ENCODE data around the gene VAPB. TPM values are rescaled to one million over a fixed set of nuclear protein-coding genes. Genes with fewer than 3 reads are reported as not detected.

The VAPB gene
- total and polyA plus RNA-seq, 10 of the 15 experiments (the other 5 are each of a cell fraction or from before 2014, with no cell fraction given), result 3.2 to 28.6 (median 20.5) TPM

DNA sequence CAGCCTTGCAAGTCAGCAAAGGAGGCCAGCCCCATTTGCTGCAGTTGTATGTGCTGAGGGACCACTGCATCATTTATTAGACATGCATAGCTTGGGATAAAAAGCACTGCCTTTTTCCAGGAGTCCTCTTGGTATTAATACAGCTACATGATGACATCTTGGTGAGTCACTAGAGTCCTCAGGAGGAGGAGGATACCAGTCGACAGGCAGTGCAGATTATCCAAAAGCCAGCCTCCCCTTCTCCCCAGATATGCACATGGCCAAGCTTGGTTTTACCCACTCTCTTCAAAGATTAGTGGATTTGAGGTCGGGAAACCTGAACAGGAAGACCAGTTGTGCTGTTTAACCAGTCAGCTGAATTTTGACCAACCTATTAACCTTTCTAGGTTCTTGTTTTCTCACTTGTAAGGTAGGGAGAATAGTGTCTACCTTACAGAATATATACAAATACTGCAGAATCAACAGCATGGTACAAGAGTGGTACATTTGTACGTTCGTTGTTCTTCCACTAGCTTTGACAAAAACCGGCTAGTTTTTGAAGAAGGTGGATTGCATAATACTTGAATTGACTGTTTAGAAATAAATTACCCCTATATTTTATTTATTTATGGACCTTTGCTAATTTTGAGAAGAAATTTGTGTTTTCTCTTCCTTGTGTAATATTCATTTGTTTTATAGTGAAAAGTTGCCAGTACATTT lies 31.9 kb downstream of the VAPB start:
- Histone ChIP-seq H3K4me1 (ENCODE audit: control insufficient read depth, insufficient read depth, low read length) (no peaks in the 10 kb centered on the region; the same call in 1 of the 2 replicates), H3K27ac (ENCODE audit: control insufficient read depth, insufficient read depth) (no peak overlapping the region), H3K4me2 (ENCODE audit: control insufficient read depth, insufficient read depth) (no peak overlapping the region), H3K79me2 (ENCODE audit: control insufficient read depth, insufficient read depth, low read length) (peaks cover 20% of the 10 kb centered on the region), H2AFZ (ENCODE audit: control insufficient read depth, low read depth, low read length) (no peak overlapping the region), H3K9me3 (replicated peaks; ENCODE audit: control insufficient read depth, insufficient read depth, low read length) (no peaks in the 10 kb centered on the region; the same call in 1 of the 3 replicates), H4K20me1 (ENCODE audit: control insufficient read depth, insufficient read depth) (no peaks in the 10 kb centered on the region), H3K36me3 (ENCODE audit: control insufficient read depth in 2 of 2, insufficient read depth in 2 of 2, low read length in 1 of 2) (peaks cover 5 to 32% of the 10 kb centered on the region in 2 experiments), H3K9ac (ENCODE audit: control insufficient read depth, insufficient read depth, low read length) (no peak overlapping the region), H3K4me3 (no peak overlapping the region), H3K27me3 (replicated peaks in 1 of 2; ENCODE audit: control insufficient read depth in 2 of 2, insufficient read depth in 2 of 2, low read length in 1 of 2) (no peaks in the 10 kb centered on the region)
- POLR2A ChIA-PET, result no interaction called here
- in situ Hi-C loops (cut with MboI), result loop anchor here (5.0 kb wide), 1 partner anchor 51 kb away; no protein-coding TSS in a partner anchor
- DNase-seq (ENCODE audit: low read depth, low spot score) (no peak), ATAC-seq (no peak), FAIRE-seq (no peak)
- WGBS (ENCODE audit: insufficient coverage, insufficient replicate concordance, low lambda C conversion rate, missing lambda C conversion rate), result 90% methylated on average over 5 of the region's 5 CpGs
- SMC1A ChIA-PET (ENCODE audit: uncharacterized antibody, unreplicated experiment), result interaction anchor here (1.0 to 1.5 kb wide), 4 partner anchors 13 to 183 kb away, joined by 4 to 6 read pairs (median 4); no protein-coding TSS in a partner anchor
- CTCF ChIA-PET, result interaction anchor here (0.6 to 1.1 kb wide), 6 partner anchors 13 to 187 kb away, joined by 3 to 4 read pairs (median 3); no protein-coding TSS in a partner anchor
- intact Hi-C loops (cut with micrococcal nuclease; ENCODE audit: unreplicated experiment), result no loop called here
- BruUV-seq (replicated peaks), result no TSS peak
- no peak for TF ChIP-seq NBN (IDR thresholded peaks at IDR 0.05)
- TF ChIP-seq ASH2L (IDR thresholded peaks at IDR 0.05; ENCODE audit: borderline replicate concordance, low read depth), result no peak
- no peak for TF ChIP-seq ZBTB40 (IDR thresholded peaks at IDR 0.05; ENCODE audit: borderline replicate concordance)
- no peak for TF ChIP-seq ESRRA (IDR thresholded peaks at IDR 0.05; ENCODE audit: low read length)
- TF ChIP-seq CHD2 (IDR thresholded peaks at IDR 0.05; ENCODE audit: borderline replicate concordance, low read depth, low read length), result no peak
- TF ChIP-seq MTA2 (IDR thresholded peaks at IDR 0.05; ENCODE audit: low read depth), result no peak
- no peak for TF ChIP-seq CHD1 (IDR thresholded peaks at IDR 0.05; ENCODE audit: low read depth, low read length)
- RAD21 ChIA-PET (ENCODE audit: unreplicated experiment), result no interaction called here
